H9 (cell line): Measurements from ENCODE around the gene CDIPT. TPM values are rescaled to one million over a fixed set of nuclear protein-coding genes. Genes with fewer than 3 reads are reported as not detected.

Experiments used
- DNase-seq: peaks from one replicate; pipeline ENCODE4 v3.0.0-alpha.2; 2017
- H2AFZ ChIP-seq: one replicate; pipeline ENCODE4 v1.6.1; 2013; ENCODE audit warnings: mild to moderate bottlenecking, low read length, control low read depth, moderate library complexity
- H2AK5ac ChIP-seq: 2 replicates; pipeline ENCODE4 v1.6.1; 2013; ENCODE audit warnings: low read length, control low read depth, mixed read lengths; ENCODE audit not compliant: insufficient read length
- H2BK120ac ChIP-seq: one replicate; pipeline ENCODE4 v1.6.1; 2013; ENCODE audit warnings: low read depth, mild to moderate bottlenecking, low read length, control low read depth, inconsistent platforms; ENCODE audit not compliant: poor library complexity, severe bottlenecking
- H2BK12ac ChIP-seq: 2 replicates; pipeline ENCODE4 v1.6.1; 2013; ENCODE audit warnings: low read length, control low read depth, mixed read lengths, low read depth; ENCODE audit not compliant: insufficient read length
- H2BK15ac ChIP-seq: 2 replicates; pipeline ENCODE4 v1.6.1; 2013; ENCODE audit warnings: low read depth, low read length, control low read depth
- H2BK20ac ChIP-seq: one replicate; pipeline ENCODE4 v1.6.1; 2013; ENCODE audit warnings: low read depth, mild to moderate bottlenecking, low read length, control low read depth, inconsistent platforms; ENCODE audit not compliant: poor library complexity, severe bottlenecking
- H2BK5ac ChIP-seq: 2 replicates; pipeline ENCODE4 v1.6.1; 2013; ENCODE audit warnings: low read length, control low read depth, mixed read lengths; ENCODE audit not compliant: insufficient read length
- H3K14ac ChIP-seq: 2 replicates; pipeline ENCODE4 v1.6.1; 2013; ENCODE audit warnings: low read length, control low read depth; ENCODE audit not compliant: insufficient read depth
- H3K18ac ChIP-seq: 2 replicates; pipeline ENCODE4 v1.6.1; 2013; ENCODE audit warnings: low read depth, mild to moderate bottlenecking, mixed read lengths, low read length, control low read depth; ENCODE audit not compliant: insufficient read length
- H3K23ac ChIP-seq: 2 replicates; pipeline ENCODE4 v1.6.1; 2013; ENCODE audit warnings: low read length, control low read depth, mixed read lengths, low read depth; ENCODE audit not compliant: insufficient read length
- H3K23me2 ChIP-seq: 2 replicates; pipeline ENCODE4 v1.6.1; 2013; ENCODE audit warnings: low read depth, mild to moderate bottlenecking, mixed read lengths, low read length, control low read depth; ENCODE audit not compliant: insufficient read length, poor library complexity, severe bottlenecking
- H3K27ac ChIP-seq: 2 replicates; pipeline ENCODE4 v1.5.1; 2013; ENCODE audit warnings: low read length, control low read depth, mixed read lengths, low read depth; ENCODE audit not compliant: insufficient read length
- H3K27me3 ChIP-seq: 2 replicates; pipeline ENCODE4 v1.6.1; 2013; ENCODE audit warnings: low read length, control low read depth, inconsistent platforms; ENCODE audit not compliant: insufficient read depth
- H3K4ac ChIP-seq: 2 replicates; pipeline ENCODE4 v1.6.1; 2013; ENCODE audit warnings: low read depth, mild to moderate bottlenecking, control low read depth, inconsistent platforms, low read length, moderate library complexity
- H3K4me1 ChIP-seq: 2 replicates; pipeline ENCODE4 v1.6.1; 2013; ENCODE audit warnings: low read length, control low read depth, inconsistent platforms; ENCODE audit not compliant: insufficient read depth
- H3K4me2 ChIP-seq: 2 replicates; pipeline ENCODE4 v1.6.1; 2013; ENCODE audit warnings: low read length, control low read depth, mixed read lengths; ENCODE audit not compliant: insufficient read length, insufficient read depth
- H3K56ac ChIP-seq: 2 replicates; pipeline ENCODE4 v1.6.1; 2013; ENCODE audit warnings: low read depth, mild to moderate bottlenecking, mixed read lengths, low read length, control low read depth; ENCODE audit not compliant: insufficient read length
- H3K79me1 ChIP-seq: 2 replicates; pipeline ENCODE4 v1.6.1; 2013; ENCODE audit warnings: low read depth, mild to moderate bottlenecking, moderate library complexity, low read length, control low read depth, inconsistent platforms; ENCODE audit not compliant: insufficient read depth, poor library complexity, severe bottlenecking
- H3K79me2 ChIP-seq: 2 replicates; pipeline ENCODE4 v1.6.1; 2013; ENCODE audit warnings: low read length, control low read depth, inconsistent platforms; ENCODE audit not compliant: insufficient read depth
- H3K9ac ChIP-seq: 2 replicates; pipeline ENCODE4 v1.6.1; 2013; ENCODE audit warnings: low read length, control low read depth, mixed read lengths; ENCODE audit not compliant: insufficient read length; ENCODE audit errors: extremely low read depth
- H3K9me3 ChIP-seq: one replicate; pipeline ENCODE4 v1.6.1; 2013; ENCODE audit warnings: low read depth, low read length, inconsistent platforms; ENCODE audit not compliant: control insufficient read depth
- H3T11ph ChIP-seq: one replicate; pipeline ENCODE4 v1.6.1; 2013; ENCODE audit warnings: mild to moderate bottlenecking, low read length, control low read depth, inconsistent platforms
- H4K20me1 ChIP-seq: one replicate; pipeline ENCODE4 v1.6.1; 2013; ENCODE audit not compliant: control insufficient read depth, insufficient read length, insufficient read depth
- H4K5ac ChIP-seq: 2 replicates; pipeline ENCODE4 v1.6.1; 2013; ENCODE audit warnings: low read depth, mild to moderate bottlenecking, mixed read lengths, low read length, control low read depth; ENCODE audit not compliant: insufficient read length
- H4K8ac ChIP-seq: replicated peaks from 2 replicates; pipeline ENCODE4 v1.6.1; 2013; ENCODE audit warnings: low read length, control low read depth, mixed read lengths, low read depth; ENCODE audit not compliant: insufficient read length
- H4K91ac ChIP-seq: 2 replicates; pipeline ENCODE4 v1.6.1; 2013; ENCODE audit warnings: low read depth, mild to moderate bottlenecking, moderate library complexity, mixed read lengths, low read length, control low read depth; ENCODE audit not compliant: insufficient read length
- H3K27ac Mint-ChIP-seq, 3 experiments: 2 replicates in 2 of 3; 3 replicates in 1 of 3; pipeline ENCODE4 v1.8.0; 2020 to 2021; ENCODE audit warnings: mixed read lengths in 3 of 3, mild to moderate bottlenecking in 1 of 3, moderate library complexity in 1 of 3
- H3K27me3 Mint-ChIP-seq: 2 replicates; pipeline ENCODE4 v1.8.0; 2021; ENCODE audit warnings: low read depth, mild to moderate bottlenecking, moderate library complexity, mixed read lengths
- H3K36me3 Mint-ChIP-seq, 3 experiments: 2 replicates in 2 of 3; 3 replicates in 1 of 3; pipeline ENCODE4 v1.8.0; 2020 to 2021; ENCODE audit warnings: low read depth in 3 of 3, mixed read lengths in 3 of 3; ENCODE audit not compliant: insufficient read depth in 1 of 3
- H3K4me1 Mint-ChIP-seq, 2 experiments: 2 replicates each; pipeline ENCODE4 v1.8.0; 2020; ENCODE audit warnings: mixed read lengths in 2 of 2
- H3K4me3 Mint-ChIP-seq, 2 experiments: 2 replicates in 1 of 2; 3 replicates in 1 of 2; pipeline ENCODE4 v1.8.0; 2020 to 2021; ENCODE audit warnings: mild to moderate bottlenecking in 2 of 2, mixed read lengths in 2 of 2, moderate library complexity in 1 of 2
- H3K9me3 Mint-ChIP-seq, 2 experiments: 2 replicates in 1 of 2; 3 replicates in 1 of 2; pipeline ENCODE4 v1.8.0; 2020; ENCODE audit warnings: mild to moderate bottlenecking in 2 of 2, mixed read lengths in 2 of 2, moderate library complexity in 1 of 2
- WGBS: extraction: QIAGEN DNeasy Blood & Tissue Kit; methylation state at CpG from one replicate; pipeline ENCODE4 v1.1.7; 2013; ENCODE audit warnings: missing lambda C conversion rate, low lambda C conversion rate, mixed read lengths; ENCODE audit not compliant: insufficient read length; ENCODE audit errors: extremely low coverage; 5-methylcytosine and 5-hydroxymethylcytosine counted together
- total RNA-seq: library from RNA; stranded (reverse); gene quantifications from 2 replicates; pipeline ENCODE4 v1.2.1, GENCODE V29; 2021
- TF ChIP-seq, protein P1 (sequence below): fragments of 200-600 bp; sonication (generic); conservative IDR thresholded peaks from 3 replicates; pipeline ENCODE4 v1.8.0; 2021; ENCODE audit warnings: antibody characterized with exemption, mild to moderate bottlenecking

CDIPT gene
- total RNA-seq, 1 experiment from 2014 or later = 70.6 TPM

DNA sequence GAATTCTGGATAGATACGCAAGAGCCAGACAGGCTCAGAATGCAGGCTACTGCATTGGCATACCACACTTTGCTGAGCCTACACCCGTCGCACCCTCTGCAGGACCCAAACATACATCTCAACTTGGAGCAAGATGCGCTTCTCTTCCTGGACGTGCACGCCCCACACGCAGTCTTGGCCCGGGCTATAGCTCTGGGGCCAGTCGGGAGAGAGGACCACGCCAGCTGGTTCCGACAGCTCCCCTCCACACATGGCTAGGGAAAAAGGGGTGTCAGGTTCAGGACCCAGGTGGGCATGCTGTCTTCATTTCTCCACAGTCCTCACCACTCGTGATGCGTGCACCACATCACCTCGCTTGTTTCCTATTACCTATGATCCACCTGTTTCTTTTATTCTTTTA lies 15.1 kb upstream of the CDIPT start:
- H3K9me3 Mint-ChIP-seq = no peaks in the 10 kb centered on the region; a peak in 1 of 5 replicates
- Histone ChIP-seq H3K23ac (no peak overlapping the region), H3K79me1 (no peaks in the 10 kb centered on the region), H3K27ac (no peak overlapping the region), H3K23me2 (peaks cover 10% of the 10 kb centered on the region), H3K4me2 (peak overlapping the region; percentile 10), H2BK120ac (no peak overlapping the region), H3K9me3 (no peaks in the 10 kb centered on the region), H3K4ac (no peak overlapping the region), H3T11ph (no peak overlapping the region), H4K8ac (no peak overlapping the region), H4K91ac (no peak overlapping the region), H3K27me3 (no peaks in the 10 kb centered on the region), H2AK5ac (no peak overlapping the region), H2BK12ac (no peak overlapping the region), H2BK15ac (no peak overlapping the region), H4K20me1 (no peaks in the 10 kb centered on the region), H3K18ac (no peak overlapping the region), H2BK20ac (no peak overlapping the region), H3K56ac (no peak overlapping the region), H3K4me1 (no peaks in the 10 kb centered on the region), H3K14ac (no peak overlapping the region), H4K5ac (no peak overlapping the region), H2AFZ (no peak overlapping the region), H3K79me2 (no peaks in the 10 kb centered on the region), H3K9ac (no peak overlapping the region), H2BK5ac (no peak overlapping the region)
- peaks cover 2 to 22% (median 15%) of the 10 kb centered on the region in 3 experiments; a peak in 6 of 7 replicates for H3K36me3 Mint-ChIP-seq
- WGBS = no CpG with 5 or more reads among the region's 14 CpGs
- H3K4me1 Mint-ChIP-seq = peaks cover 13 to 14% of the 10 kb centered on the region in 2 experiments
- DNase-seq = no peak
- TF ChIP-seq, protein P1, sequence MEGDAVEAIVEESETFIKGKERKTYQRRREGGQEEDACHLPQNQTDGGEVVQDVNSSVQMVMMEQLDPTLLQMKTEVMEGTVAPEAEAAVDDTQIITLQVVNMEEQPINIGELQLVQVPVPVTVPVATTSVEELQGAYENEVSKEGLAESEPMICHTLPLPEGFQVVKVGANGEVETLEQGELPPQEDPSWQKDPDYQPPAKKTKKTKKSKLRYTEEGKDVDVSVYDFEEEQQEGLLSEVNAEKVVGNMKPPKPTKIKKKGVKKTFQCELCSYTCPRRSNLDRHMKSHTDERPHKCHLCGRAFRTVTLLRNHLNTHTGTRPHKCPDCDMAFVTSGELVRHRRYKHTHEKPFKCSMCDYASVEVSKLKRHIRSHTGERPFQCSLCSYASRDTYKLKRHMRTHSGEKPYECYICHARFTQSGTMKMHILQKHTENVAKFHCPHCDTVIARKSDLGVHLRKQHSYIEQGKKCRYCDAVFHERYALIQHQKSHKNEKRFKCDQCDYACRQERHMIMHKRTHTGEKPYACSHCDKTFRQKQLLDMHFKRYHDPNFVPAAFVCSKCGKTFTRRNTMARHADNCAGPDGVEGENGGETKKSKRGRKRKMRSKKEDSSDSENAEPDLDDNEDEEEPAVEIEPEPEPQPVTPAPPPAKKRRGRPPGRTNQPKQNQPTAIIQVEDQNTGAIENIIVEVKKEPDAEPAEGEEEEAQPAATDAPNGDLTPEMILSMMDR = no peak
- peaks cover 5% of the 10 kb centered on the region for H3K27me3 Mint-ChIP-seq
- peak overlapping the region; percentile 74 to 94 (median 90); a peak in 5 of 7 replicates for H3K27ac Mint-ChIP-seq
- peak overlapping the region; percentile 15 to 87; a peak in 2 of 5 replicates for H3K4me3 Mint-ChIP-seq
